Activated T-cell treated with anti-CD3 and anti-CD28 coated beads for 4 hours (primary cell): ENCODE data around the gene NOXA1.
"Not testable (repeated sequence)": the region's sequence is repeated elsewhere in the genome, so short reads cannot be mapped to it uniquely, and the experiment has no call there.

Experiments used
- DNase-seq: peaks from one replicate; pipeline ENCODE4 v3.0.0-alpha.2; 2020

NOXA1 gene

DNA sequence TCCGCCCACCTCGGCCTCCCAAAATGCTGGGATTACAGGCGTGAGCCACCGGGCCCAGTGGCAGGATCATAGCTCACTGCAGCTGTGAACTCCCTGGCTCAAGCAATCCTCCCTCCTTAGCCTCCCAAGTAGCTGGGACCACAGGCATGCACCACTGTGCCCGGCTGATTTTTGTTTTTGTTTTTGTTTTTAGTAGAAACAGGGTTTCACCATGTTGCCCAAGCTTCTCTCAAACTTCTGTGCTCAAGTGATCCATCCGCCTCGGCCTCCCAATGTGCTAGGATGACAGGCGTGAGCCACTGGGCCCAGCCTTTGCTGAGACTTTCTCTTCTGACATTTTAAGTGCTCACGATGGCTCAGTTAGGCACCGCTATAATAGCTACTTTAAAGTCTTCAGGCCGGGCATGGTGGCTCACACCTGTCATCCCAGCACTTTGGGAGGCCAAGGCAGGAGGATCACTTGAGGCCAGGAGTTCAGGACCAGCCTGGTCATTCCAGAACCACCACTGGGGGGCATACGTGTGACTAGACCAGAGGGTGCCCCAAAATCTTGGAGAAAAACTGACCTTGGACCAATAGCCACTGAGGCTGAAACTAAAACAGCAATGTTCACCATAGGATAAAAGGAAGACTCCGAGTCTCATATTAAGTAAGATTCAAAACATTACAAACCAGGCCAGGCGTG is 21.1 kb downstream of the NOXA1 start:
- DNase-seq: no peak

DNA sequence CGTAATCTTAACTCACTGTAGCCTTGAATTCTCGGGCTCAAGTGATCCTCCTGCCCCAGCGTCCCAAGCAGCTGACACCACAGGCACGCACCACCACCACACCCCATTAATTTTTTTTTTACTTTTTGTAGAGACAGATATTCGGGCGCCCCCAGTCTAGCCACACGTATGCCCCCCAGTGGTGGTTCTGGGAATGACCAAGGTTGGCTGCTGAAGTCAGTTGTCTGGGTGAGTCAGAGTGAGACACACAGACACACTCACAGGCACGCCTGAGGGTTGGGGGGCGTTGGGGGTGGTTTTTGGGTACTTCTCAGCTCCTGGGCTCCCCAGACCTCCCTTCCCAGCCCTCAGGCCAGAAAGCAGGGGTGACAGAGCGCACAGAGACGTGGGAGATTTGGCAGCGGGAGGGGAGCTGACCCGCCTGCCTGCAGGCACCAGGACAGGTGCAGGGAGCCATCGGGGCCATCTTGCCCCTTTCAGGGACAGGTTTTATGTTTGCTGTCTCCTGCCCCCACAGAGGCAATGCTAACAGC is 22.1 kb downstream of the NOXA1 start:
- DNase-seq: peak; percentile 90

DNA sequence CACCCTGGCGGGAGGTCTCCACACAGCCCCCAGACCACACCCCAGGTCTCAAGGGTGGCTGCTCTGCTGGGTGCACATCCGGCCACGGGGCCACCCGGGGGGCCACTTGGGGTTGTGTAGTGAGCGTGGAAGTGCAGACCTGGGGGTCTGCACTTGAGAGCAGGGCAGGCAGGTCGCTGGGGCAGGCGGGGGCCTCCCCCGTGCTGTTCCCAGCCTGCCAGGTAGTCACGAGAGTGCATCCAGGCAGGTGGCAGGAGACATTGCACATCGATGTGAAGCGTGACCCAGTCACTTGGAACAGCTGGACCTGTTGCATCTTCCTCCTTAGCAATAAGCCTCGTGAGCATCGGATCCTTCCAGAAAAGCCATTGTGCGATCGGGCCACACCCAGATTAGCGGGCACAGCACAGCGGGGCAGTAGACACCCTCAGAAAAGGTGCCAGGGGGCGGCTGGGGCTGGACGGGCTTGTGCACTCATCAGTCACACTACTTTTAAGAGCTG is 22.8 kb downstream of the NOXA1 start:
- DNase-seq: no peak

DNA sequence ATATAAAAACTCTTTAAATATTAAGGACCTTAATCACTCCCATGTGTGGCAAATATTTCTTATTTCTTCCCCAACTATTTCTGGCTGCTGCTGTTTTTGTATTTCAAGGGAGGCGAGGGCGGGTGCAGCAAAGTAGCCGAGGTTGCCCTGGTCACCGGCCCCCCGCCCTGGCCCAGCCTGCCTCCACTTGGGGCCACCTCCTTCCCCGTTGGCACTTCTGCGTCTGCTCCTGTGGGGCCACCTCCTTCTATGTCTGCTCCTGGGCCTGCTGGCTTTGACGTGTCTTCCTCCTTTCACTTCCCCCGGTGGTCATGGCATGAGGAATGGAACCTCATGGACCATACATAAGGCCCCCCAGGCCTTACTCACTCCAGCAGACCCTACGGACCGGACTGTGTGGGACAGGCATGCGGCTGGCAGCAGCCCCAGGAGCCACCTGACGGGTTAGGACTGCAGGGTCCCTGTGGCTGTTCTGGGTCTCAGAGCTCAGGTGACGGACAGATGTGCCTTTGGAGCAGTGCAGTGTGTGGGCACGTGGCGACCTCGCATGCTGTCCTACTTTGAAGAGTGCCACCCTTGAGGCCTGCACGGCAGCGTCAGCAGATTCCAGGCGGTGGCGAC is 23.8 kb downstream of the NOXA1 start:
- DNase-seq: no peak

DNA sequence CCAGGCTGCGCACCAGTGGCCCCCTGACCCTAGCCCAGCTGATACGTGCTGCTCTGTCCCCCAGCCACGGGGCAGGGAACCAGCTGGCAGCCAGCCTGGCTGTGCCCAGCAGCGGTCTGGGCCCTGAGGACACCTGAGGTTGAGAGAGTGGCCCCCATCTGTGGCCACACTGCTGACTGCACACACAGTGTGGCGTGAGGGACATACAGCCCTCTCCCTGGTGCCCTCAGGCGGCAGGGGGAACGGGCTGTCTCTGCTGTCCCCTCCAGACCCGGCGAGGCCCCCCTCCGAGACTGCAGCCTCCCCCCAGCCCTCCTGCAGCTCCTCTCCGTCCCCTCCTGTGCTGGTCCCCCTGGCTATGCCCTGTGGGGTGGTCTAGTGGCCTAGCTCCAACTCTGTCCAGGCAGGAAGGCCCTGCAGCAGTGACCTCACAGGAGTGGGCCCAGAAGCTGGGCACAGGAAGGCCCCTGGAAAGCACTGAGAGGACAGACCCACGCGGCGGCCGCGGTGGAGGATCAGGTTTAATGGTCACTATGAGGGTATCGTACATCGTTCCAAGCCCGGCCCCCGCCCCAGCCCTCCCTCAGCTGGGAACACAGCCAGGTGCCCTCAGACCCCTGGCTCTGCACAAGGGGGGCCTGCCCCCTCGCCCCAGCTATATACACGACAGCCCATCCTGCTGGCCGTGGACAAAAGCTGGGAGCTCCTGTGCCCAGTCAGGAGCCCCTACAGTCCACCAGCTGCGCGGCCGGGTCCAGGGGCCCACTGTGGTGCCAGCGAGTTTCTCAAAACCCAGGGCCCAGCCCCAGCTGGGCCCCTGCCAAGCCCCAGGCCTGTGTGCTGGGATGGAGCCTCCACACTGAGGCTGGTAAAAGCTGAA is 24.8 kb downstream of the NOXA1 start:
- DNase-seq: no peak

DNA sequence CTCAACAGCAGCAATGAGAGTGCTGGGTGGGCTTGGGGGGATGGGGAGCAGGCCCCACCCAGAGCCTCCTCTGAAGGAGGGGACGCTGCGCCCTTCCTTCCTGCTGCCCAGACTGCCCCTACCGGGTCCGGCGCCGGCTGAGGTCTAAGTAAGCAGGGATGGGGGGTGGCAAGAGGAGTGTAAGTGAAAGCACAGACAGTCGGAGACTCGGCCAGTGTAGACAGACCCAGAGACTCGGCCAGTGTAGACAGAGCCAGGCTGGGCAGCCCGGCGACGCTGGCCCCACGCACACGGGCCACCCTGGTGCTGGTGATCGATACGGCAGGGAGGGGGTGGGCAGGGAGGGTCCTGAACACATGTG is 25.4 kb downstream of the NOXA1 start:
- DNase-seq: no peak

DNA sequence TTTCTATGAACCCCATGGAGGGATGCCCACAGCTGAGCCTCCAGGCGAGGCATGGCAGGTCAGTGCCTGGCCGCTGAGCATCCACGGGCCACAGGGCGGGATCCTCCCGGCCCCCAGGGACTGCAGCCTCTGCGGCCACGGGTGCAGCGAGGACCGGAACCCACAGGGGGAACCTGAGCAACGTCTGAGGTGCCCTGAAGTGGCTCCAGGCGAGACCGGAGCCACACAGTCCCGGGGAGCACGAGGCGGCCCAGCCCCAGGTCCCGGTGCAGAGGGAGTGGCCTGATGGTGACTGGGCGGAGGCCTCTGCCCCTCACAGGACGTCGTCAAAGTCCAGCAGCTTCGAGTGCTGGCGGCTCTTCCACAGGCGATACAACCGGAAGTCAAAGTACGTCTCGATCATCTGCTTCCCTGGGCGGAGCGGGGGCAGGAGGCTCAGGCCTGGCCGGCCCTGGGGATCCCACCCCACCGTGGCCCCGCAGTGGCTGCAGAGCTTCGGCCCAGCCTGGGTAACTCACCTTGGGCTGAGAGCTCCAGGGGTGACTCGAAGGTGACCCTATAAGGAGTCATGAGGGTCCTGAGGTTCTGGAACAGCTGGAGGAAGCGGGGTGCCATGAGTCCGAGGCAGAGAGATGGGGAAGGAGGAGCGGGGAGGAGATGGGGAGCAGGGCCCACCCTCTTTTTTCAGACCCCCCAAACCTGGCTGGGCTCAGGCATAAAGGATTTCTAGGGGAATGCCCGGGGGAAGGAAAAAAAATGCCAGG is 26.1 kb downstream of the NOXA1 start:
- no peak for DNase-seq

DNA sequence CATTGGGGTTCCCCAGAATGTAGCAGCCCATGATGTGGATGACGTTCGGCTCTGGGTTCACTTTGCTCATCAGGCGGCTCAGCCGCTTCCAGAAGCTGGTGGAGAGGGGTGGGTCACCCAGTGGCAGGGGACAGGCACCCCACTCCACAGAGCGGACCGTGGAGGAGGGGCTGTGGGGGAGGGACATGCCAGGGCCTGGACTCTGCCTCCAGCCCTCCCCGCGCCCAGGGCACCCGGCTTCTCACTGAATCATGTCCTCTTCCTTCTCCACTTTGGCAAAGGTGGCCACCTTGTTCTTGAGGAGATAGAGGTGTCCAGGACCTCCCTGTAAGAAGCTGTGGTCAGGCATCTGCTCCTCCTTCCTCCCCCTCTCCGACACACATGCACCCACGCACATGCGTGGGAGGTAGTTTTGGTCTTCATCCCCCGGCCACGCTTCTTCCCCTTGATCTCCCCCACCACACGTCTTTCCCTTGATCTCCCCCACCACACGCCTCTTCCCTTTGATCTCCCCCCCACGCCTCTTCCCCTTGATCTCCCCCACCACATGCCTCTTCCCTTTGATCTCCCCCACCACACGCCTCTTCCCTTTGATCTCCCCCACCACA is 26.8 kb downstream of the NOXA1 start:
- DNase-seq: peak; percentile 63

DNA sequence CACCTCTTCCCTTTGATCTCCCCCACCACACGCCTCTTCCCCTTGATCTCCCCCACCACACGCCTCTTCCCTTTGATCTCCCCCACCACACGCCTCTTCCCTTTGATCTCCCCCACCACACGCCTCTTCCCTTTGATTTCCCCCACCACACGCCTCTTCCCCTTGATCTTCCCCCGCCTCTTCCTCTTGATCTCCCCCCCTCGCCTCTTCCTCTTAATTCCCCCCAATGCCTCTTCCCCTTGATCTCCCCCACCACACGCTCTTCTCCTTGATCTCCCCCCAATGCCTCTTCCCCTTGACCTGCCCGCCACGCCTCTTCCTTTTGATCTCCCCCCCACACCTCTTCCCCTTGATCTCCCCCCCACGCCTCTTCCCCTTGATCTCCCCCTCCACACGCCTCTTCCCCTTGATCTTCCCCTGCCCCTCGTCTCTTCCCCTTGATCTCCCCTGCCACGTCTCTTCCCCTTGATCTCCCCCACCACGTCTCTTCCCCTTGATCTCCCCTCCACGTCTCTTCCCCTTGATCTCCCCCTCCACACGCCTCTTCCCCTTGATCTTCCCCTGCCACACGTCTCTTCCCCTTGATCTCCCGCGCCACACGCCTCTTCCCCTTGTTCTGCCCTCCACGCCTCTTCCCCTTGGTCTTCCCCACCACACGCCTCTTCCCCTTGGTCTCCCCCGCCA is 27.5 kb downstream of the NOXA1 start:
- peak; percentile 42 for DNase-seq

DNA sequence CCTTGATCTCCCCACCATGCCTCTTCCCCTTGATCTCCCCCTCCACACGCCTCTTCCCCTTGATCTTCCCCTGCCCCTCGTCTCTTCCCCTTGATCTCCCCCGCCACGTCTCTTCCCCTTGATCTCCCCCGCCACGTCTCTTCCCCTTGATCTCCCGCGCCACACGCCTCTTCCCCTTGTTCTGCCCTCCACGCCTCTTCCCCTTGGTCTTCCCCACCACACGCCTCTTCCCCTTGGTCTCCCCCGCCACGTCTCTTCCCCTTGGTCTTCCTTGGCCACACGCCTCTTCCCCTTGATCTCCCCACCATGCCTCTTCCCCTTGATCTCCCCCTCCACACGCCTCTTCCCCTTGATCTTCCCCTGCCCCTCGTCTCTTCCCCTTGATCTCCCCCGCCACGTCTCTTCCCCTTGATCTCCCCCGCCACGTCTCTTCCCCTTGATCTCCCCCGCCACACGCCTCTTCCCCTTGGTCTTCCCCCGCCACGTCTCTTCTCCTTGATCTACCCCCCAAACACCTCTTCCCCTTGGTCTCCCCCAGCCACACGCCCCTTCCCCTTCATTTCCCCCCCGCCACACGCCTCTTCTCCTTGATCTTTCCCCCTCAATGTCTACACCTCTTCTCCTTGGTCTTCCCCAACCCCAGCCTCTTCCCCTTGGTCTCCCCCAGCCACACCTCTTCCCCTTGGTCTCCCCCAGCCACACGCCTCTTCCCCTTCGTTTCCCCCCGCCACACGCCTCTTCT is 28.2 kb downstream of the NOXA1 start:
- DNase-seq: not testable (repeated sequence)

DNA sequence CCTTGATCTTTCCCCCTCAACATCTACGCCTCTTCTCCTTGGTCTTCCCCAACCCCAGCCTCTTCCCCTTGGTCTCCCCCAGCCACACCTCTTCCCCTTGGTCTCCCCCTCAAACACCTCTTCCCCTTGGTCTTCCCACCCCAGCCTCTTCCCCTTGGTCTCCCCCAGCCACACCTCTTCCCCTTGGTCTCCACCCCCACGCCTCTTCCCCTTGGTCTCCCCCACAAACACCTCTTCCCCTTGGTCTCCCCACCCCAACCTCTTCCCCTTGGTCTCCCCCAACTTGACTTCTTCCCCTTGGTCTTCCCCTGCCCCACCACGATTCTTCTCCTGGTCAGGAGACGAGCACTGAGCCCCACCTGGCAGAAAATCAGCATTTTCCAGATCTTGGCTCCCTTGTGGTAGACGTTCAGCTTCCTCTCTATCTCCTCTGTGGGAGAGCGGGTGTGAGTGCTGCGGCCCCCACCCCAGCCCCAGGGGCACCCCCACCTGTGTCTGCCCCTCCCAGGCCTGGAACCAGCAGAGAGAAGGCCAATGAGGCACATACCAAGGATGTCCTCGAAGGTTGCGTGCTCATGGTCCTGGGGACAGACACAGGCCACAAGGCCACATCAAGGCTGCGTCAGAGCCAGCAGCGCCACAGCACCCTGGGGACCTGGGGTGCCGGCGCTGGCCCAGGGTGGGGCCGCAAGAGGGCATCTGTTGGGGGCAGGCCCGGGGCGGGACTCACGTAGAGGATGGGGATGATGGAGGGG is 29.0 kb downstream of the NOXA1 start:
- DNase-seq: no peak

DNA sequence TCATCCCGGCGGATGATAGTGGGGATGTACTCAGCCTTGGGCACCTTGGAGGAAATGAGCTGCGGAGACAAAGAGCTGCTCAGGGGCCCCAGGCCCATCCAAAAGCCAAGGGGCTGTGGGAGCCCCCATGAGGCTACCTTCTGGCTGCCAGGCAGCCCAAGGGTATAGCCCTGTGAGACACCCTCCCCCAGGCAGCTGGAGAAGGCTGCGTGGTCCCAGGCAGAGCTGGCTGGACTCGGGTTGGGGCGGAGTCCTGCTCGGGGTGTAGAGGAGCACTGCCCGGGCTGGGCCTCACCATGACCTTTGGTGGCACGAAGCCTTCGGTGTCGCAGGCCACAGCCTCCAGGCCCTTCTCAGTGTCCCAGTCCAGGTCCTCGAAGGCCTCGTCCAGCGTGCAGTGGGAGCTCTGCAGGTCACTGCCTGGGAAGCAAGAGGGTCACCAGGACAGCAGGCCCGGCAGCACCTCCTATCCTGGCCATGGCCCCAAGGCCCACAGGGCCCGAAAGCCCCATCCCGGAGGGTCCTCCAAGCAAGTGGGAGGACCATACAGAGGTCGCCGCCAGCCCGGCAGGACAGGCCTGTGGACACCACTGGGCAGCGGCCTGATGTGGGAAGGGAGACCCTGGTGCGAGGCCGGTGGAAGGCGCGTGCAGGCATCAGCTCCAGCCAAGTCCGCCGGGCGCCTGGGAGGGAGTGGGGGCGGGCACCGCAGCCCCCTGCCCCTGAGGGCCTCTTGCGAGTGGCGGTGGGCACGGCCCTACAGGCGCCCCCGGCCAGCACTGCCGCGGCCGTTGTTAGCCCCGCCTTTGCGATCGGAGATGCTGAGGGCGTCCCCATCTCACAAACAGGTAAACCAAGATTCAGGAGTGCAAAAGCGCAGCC is 29.8 kb downstream of the NOXA1 start:
- DNase-seq: no peak

DNA sequence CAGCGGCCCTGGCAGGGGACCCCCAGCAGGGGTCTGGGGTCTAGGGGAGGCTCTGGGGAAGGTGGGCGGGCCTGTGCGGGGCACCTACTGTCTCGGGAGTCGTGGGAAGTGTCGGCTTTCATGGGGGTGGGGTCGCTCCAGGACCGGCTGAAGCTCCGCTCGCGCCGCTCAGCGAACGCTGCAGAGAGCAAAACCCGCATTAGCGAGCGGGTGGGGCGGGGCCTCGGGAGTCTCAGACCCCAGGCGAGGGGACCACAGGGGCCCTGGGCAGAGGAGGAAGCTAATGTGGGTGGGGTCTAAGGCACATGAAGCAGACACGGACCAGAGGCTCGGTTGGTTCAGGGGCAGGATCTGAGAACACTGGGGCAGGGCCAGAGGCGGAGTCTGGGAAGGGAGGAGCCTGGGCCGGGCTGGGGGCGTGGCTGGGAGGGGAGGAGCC is 30.5 kb downstream of the NOXA1 start:
- no peak for DNase-seq

DNA sequence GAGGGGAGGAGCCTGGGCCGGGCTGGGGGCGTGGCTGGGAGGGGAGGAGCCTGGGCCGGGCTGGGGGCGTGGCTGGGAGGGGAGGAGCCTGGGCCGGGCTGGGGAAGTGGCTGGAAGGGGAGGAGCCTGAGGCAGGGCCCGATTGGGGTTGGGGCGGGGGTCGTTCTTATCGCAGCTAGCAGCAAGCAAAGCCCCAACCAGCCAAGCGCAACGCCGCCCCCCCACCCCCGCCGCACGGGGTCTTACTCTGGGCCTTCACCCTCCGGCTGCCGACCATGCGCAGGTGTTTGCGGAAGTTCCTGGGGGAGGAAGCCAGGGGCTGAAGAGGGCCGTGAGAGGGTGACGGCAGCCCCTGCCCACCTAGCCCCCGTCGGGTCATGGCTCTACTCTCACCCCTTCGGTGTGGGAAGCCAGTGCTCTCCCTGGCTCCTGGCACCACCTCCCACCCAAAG is 31.0 kb downstream of the NOXA1 start:
- DNase-seq: no peak

DNA sequence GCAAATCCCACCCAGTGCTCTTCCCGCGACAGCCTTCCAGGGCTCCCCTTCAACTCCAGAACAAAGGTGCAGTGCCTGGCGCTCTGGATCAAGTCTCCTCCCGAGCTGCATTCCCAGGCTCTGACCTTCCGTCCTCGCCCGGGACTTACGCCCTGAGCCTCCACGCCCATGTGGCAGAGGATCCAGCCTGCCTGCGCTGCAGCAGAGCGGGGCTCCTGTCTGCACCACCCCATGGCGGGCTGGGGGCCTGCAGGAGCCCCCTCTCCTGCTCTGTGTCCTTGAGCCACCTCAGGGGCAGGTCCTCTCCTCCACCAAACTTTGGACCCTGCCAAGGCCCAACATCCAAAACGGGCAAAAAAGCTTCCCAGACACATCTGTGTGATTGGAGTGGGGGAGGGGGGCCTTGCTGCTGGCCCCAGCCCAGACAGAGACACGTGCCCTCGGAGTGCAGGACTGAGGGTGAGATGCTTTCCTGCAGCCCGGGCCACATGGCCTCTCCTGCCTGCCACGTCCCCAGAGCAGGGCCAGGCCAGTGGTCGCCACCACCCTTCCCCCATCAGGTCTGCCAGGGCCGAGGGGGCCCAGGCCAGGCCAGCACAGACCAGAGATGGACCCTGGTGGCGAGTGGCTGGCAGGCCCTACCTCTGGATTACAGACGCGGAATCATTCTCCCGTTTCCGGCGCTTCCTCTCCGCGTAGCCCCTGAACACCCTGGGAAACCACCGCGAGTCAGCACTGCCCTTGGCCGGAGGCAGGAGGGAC is 31.6 kb downstream of the NOXA1 start:
- DNase-seq: no peak

DNA sequence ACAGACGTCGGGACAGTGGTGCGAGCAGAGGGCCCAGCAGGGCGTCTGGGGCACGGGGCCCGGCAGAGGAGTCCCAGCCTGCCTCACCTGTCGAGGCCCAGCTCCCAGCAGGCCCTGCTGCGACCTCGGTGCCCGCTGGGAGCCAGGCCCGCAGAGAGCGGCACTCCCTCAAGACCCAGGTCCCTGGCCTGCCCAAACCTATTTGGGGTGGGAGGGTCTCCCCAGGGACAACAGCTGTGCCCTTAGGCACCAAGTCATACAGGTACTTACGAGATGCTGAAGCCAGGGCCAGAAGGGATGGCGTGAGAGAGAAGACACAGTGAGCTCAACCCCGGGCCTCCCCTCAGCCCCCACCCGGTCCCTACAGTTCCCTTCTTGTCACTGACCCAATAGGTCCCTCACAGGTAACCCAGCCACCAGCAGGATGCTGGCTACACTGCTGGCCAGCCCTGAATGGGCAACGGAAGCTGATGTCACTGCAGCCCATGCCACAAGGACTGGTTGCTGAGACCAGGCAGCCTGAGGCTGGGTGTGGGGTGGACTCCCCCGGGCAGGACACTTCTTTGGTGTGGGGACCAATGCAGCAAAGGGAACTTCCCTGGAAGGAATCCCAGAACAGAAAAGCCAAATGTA is 32.3 kb downstream of the NOXA1 start:
- no peak for DNase-seq

DNA sequence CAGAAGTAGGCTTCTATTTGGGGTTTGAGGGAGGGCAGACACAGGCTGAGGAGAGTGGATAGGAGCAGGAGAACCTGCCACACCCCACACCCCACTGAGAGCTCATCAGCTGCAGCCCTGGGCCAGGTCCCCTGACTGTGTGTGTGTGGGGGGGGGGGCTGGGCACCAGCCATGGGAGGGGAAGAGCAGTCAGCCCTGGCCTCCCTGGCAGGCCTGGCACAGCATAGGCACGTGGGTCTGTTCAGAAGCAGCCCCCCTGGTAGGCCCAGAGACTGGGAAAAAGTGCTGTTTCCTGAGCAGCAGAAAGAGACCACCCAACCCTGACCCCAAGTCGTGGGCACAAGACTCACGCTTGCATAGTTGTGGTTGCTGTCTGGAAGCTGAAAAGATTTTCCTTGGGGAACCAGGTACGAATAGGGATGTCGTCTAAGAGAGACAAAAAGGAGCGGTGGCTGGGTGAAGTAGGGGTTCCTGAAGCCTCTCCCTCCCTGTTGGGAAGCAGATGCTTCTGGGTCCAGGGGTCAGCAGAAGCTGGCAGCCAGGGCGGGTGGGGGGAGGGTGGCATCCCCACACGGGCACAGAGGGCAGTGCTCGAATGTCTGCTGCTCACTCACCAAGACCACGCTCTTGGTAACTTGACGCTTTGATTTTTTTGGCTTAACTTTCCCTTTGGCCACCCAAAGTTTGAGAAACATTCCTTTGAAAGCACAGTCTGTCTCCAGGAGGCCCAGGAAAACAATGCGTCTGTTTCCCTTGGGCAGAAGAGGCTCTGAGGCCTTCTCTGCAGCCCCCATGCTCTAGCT is 33.1 kb downstream of the NOXA1 start:
- no peak for DNase-seq
